Thyroid gland (tissue), 4 donors: Measurements from ENCODE around the gene GARIN5A. TPM values are rescaled to one million over a fixed set of nuclear protein-coding genes. Genes with fewer than 3 reads are reported as not detected.

Experiments
- DNase-seq, 2 donors: peaks; one replicate each; pipeline ENCODE4 v3.0.0-alpha.2; 2019
- H3K27ac ChIP-seq, 3 donors: fragments of 200-600 bp; sonication (generic); 1 replicate in 2 of 3; 2 replicates in 1 of 3; pipeline ENCODE4 v1.5.1; 2016 to 2019; ENCODE audit warnings: mild to moderate bottlenecking in 1 of 3, moderate library complexity in 1 of 3
- H3K27me3 ChIP-seq: fragments of 200-600 bp; sonication (generic); one replicate; pipeline ENCODE4 v1.5.1; 2019
- H3K36me3 ChIP-seq, 2 donors: fragments of 200-600 bp; sonication (generic); one replicate each; pipeline ENCODE4 v1.5.1; 2016 to 2019
- H3K4me1 ChIP-seq, 2 donors: fragments of 200-600 bp; sonication (generic); one replicate each; pipeline ENCODE4 v1.5.1; 2017 to 2019
- H3K4me3 ChIP-seq, 3 donors: fragments of 200-600 bp; sonication (generic); replicated peaks in 1 of 3; 1 replicate in 2 of 3; 2 replicates in 1 of 3; pipeline ENCODE4 v1.5.1; 2016; ENCODE audit warnings: mild to moderate bottlenecking in 1 of 3
- H3K9me3 ChIP-seq: fragments of 200-600 bp; sonication (generic); one replicate; pipeline ENCODE4 v1.5.1; 2017
- CTCF ChIP-seq, 6 experiments: fragments of 200-600 bp in 3 of 6; fragments of 450-650 bp in 3 of 6; sonication (generic) in 3 of 6; IDR thresholded peaks; one replicate each; pipeline ENCODE4 v1.5.1; 2016 to 2019; ENCODE audit warnings: antibody characterized with exemption in 6 of 6, mild to moderate bottlenecking in 2 of 6, inconsistent platforms in 1 of 6, moderate library complexity in 1 of 6
- POLR2A ChIP-seq, 2 donors: fragments of 450-650 bp; IDR thresholded peaks; one replicate each; pipeline ENCODE4 v1.6.1; 2017; ENCODE audit warnings: antibody characterized with exemption in 2 of 2, mild to moderate bottlenecking in 2 of 2, moderate library complexity in 1 of 2
- whole genome bisulfite sequencing, 2 donors: methylation state at CpG; one replicate each; pipeline ENCODE4 v1.1.5; 2017; 5-methylcytosine and 5-hydroxymethylcytosine counted together
- intact Hi-C: fragments of 100-400 bp; cut with DNase I; formaldehyde crosslinking; loops from one replicate; pipeline ENCODE4 v1.15.1; 2023
- total RNA-seq, 4 donors: library from RNA; depleted of rRNA; stranded (reverse); fragments of >200 nt; gene quantifications; one replicate each; pipeline ENCODE4 v1.2.3, GENCODE V29; 2016

The GARIN5A gene
- total RNA-seq, 4 donors from 2014 or later = 1.4 to 8.1 (median 5.0) TPM

GRCh38 chr19:50501568-50502475 lies 25.2 kb upstream of the GARIN5A start:
- intact Hi-C loops = no loop called here

GRCh38 chr19:50501186-50501567 lies 24.5 kb upstream of the GARIN5A start:
- Histone ChIP-seq H3K9me3 (no peaks in the 10 kb centered on the region), H3K4me1 (peaks cover 29 to 30% of the 10 kb centered on the region in 2 donors), H3K4me3 (peak overlapping the region in 1 of 3 donors; percentile 16), H3K36me3 (peaks cover 0 to 4% of the 10 kb centered on the region in 2 donors), H3K27ac (peak overlapping the region; percentile 88 to 97 (median 91)), H3K27me3 (no peaks in the 10 kb centered on the region)
- no peak for TF ChIP-seq CTCF (IDR thresholded peaks at IDR 0.05)
- TF ChIP-seq POLR2A (IDR thresholded peaks at IDR 0.05) = no peak
- WGBS, 2 donors = 62 to 64% methylated on average over 8 to 9 of the region's 12 CpGs
- peak; percentile 42 to 52 for DNase-seq
- intact Hi-C loops = no loop called here

More at GRCh38 chr19:50501568-50502475, 25.2 kb upstream of the GARIN5A start:
- DNase-seq = peak; percentile 96 to 97
- Histone ChIP-seq H3K9me3 (no peaks in the 10 kb centered on the region), H3K27ac (peak overlapping the region; percentile 88 to 97 (median 91)), H3K4me3 (peak overlapping the region in 1 of 3 donors; percentile 16), H3K4me1 (peaks cover 28 to 30% of the 10 kb centered on the region in 2 donors), H3K27me3 (no peaks in the 10 kb centered on the region), H3K36me3 (peaks cover 0 to 6% of the 10 kb centered on the region in 2 donors)
- 34 to 43% methylated on average over 25 of the region's 25 CpGs for WGBS, 2 donors
- TF ChIP-seq CTCF (IDR thresholded peaks at IDR 0.05) (no peak), POLR2A (IDR thresholded peaks at IDR 0.05) (peak in 1 of 2 donors; percentile 73)

GRCh38 chr19:50500753-50501151 lies 24.1 kb upstream of the GARIN5A start:
- intact Hi-C loops = no loop called here

GRCh38 chr19:50500060-50500752 lies 23.6 kb upstream of the GARIN5A start:
- no peak for DNase-seq
- Histone ChIP-seq H3K27ac (peak overlapping the region; percentile 88 to 97 (median 91)), H3K27me3 (no peaks in the 10 kb centered on the region), H3K9me3 (no peaks in the 10 kb centered on the region), H3K4me3 (peak overlapping the region in 1 of 3 donors; percentile 30), H3K36me3 (no peaks in the 10 kb centered on the region), H3K4me1 (peaks cover 29 to 30% of the 10 kb centered on the region in 2 donors)
- TF ChIP-seq POLR2A (IDR thresholded peaks at IDR 0.05) = peak in 1 of 2 donors; percentile 51
- TF ChIP-seq CTCF (IDR thresholded peaks at IDR 0.05) = peak in 4 of 6 experiments; percentile 24 to 45 (median 38)
- intact Hi-C loops = no loop called here
- 22 to 27% methylated on average over 17 of the region's 27 CpGs for WGBS, 2 donors

More at GRCh38 chr19:50500753-50501151, 24.1 kb upstream of the GARIN5A start:
- Histone ChIP-seq H3K4me3 (peak overlapping the region in 1 of 3 donors; percentile 30), H3K9me3 (no peaks in the 10 kb centered on the region), H3K27me3 (no peaks in the 10 kb centered on the region), H3K36me3 (no peaks in the 10 kb centered on the region), H3K4me1 (peaks cover 29 to 30% of the 10 kb centered on the region in 2 donors), H3K27ac (peak overlapping the region; percentile 88 to 97 (median 91))
- TF ChIP-seq POLR2A (IDR thresholded peaks at IDR 0.05) (peak in 1 of 2 donors; percentile 59), CTCF (IDR thresholded peaks at IDR 0.05) (no peak)
- 21 to 33% methylated on average over 9 to 10 of the region's 10 CpGs for WGBS, 2 donors
- peak; percentile 91 to 95 for DNase-seq
